RWPE1 (cell line): ENCODE measurements around the gene SYNJ1.

ENCODE experiments used
- CTCF ChIA-PET: fragments of 350-600 bp; sonication (Branson Sonifier 250); formaldehyde crosslinking; extraction: SDS; loops from one replicate; lab custom pipeline; 2021; lab: Yijun Ruan, JAX
- POLR2A ChIA-PET: fragments of 400-600 bp; formaldehyde crosslinking; extraction: SDS; loops from one replicate; lab custom pipeline; 2020; ENCODE audit warnings: antibody characterized with exemption; ENCODE audit not compliant: low non-redundant PET; lab: Yijun Ruan, JAX
- DNase-seq: peaks from one replicate; pipeline ENCODE4 v3.0.0; 2012; ENCODE audit warnings: low spot score
- H3K27ac ChIP-seq: fragments of 450-650 bp; 2 replicates; pipeline ENCODE4 v1.5.1; 2017
- CTCF ChIP-seq: fragments of 450-650 bp; conservative IDR thresholded peaks from 2 replicates; pipeline ENCODE4 v1.5.1; 2017; ENCODE audit warnings: low read depth, mild to moderate bottlenecking

The SYNJ1 gene

GRCh38 chr21:32713726-32714125 is 14.1 kb downstream of the SYNJ1 start:
- ChIA-PET POLR2A (no interaction called here), CTCF (interaction anchor here (0.5 kb wide), 1 partner anchor 65 kb away, joined by 3 read pairs; no protein-coding TSS in a partner anchor)
- no peak for DNase-seq
- TF ChIP-seq CTCF = no peak
- no peak overlapping the region for H3K27ac ChIP-seq

- no peak for TF ChIP-seq CTCF
- ChIA-PET POLR2A (no interaction called here), CTCF (no interaction called here)
- no peak overlapping the region for H3K27ac ChIP-seq
- DNase-seq = no peak
Measured at GRCh38 chr21:32712641-32713040, 15.2 kb downstream of the SYNJ1 start.

- CTCF ChIA-PET = no interaction called here
- no peak overlapping the region for H3K27ac ChIP-seq
- TF ChIP-seq CTCF = no peak
- POLR2A ChIA-PET = no interaction called here
- no peak for DNase-seq
Measured at GRCh38 chr21:32712043-32712442, 15.8 kb downstream of the SYNJ1 start.

- no peak overlapping the region for H3K27ac ChIP-seq
- DNase-seq = no peak
- no peak for TF ChIP-seq CTCF
- POLR2A ChIA-PET = no interaction called here
- CTCF ChIA-PET = no interaction called here
Measured at GRCh38 chr21:32710987-32711386, 16.8 kb downstream of the SYNJ1 start.

GRCh38 chr21:32710069-32710784 is 17.6 kb downstream of the SYNJ1 start:
- H3K27ac ChIP-seq = no peak overlapping the region
- CTCF ChIA-PET = no interaction called here
- no peak for TF ChIP-seq CTCF
- POLR2A ChIA-PET = no interaction called here
- no peak for DNase-seq

GRCh38 chr21:32708069-32708468 is 19.7 kb downstream of the SYNJ1 start:
- DNase-seq = no peak
- TF ChIP-seq CTCF = no peak
- POLR2A ChIA-PET = no interaction called here
- H3K27ac ChIP-seq = no peak overlapping the region
- CTCF ChIA-PET = no interaction called here
